IMR-90 (cell line): ENCODE results near the gene DTNA. TPM values are rescaled to one million over a fixed set of nuclear protein-coding genes. Genes with fewer than 3 reads are reported as not detected.

ENCODE experiments used
- ATAC-seq: fragments of 200-7000 bp; cut with Tn5 transposase; 2 replicates; pipeline ENCODE4 v1.9.1; 2020; ENCODE audit warnings: low read depth, mild to moderate bottlenecking, moderate library complexity
- BruUV-seq: library from RNA; stranded (reverse); fragments of 400-500 nt; replicated peaks from 2 replicates; lab custom pipeline; 2021; lab: Mats Ljungman, UMichigan
- CTCF ChIA-PET: fragments of 300-600 bp; formaldehyde crosslinking; extraction: SDS; loops from one replicate; lab custom pipeline; 2021; ENCODE audit warnings: antibody characterized with exemption; lab: Yijun Ruan, JAX
- POLR2A ChIA-PET: fragments of 300-600 bp; sonication (Branson Sonifier 250); formaldehyde crosslinking; loops from one replicate; lab custom pipeline; 2022; ENCODE audit warnings: antibody characterized with exemption; ENCODE audit not compliant: unreplicated experiment; lab: Charles Lee
- DNase-seq: peaks from one replicate; pipeline ENCODE4 v3.0.0; 2013
- H2AFZ ChIP-seq: replicated peaks from 2 replicates; pipeline ENCODE3; 2013; ENCODE audit warnings: low read length, mild to moderate bottlenecking; ENCODE audit not compliant: poor library complexity
- H2AK5ac ChIP-seq: 2 replicates; pipeline ENCODE4 v1.6.1; 2013; ENCODE audit warnings: low read depth, low read length, inconsistent platforms
- H2AK9ac ChIP-seq: replicated peaks from 2 replicates; pipeline ENCODE3; 2013; ENCODE audit warnings: mild to moderate bottlenecking, low read depth, low read length, moderate library complexity; ENCODE audit not compliant: poor library complexity
- H2BK120ac ChIP-seq: 2 replicates; pipeline ENCODE4 v1.6.1; 2013; ENCODE audit warnings: low read depth, low read length, inconsistent platforms
- H2BK15ac ChIP-seq: 3 replicates; pipeline ENCODE4 v1.6.1; 2013; ENCODE audit warnings: low read depth, low read length, inconsistent platforms
- H2BK20ac ChIP-seq: 2 replicates; pipeline ENCODE4 v1.6.1; 2013; ENCODE audit warnings: low read depth, mild to moderate bottlenecking, inconsistent platforms, low read length, moderate library complexity
- H2BK5ac ChIP-seq: 2 replicates; pipeline ENCODE4 v1.6.1; 2013; ENCODE audit warnings: mild to moderate bottlenecking, low read depth, low read length, inconsistent platforms; ENCODE audit not compliant: poor library complexity, severe bottlenecking
- H3K14ac ChIP-seq: replicated peaks from 2 replicates; pipeline ENCODE4 v1.6.1; 2013; ENCODE audit warnings: low read depth, low read length, inconsistent platforms
- H3K18ac ChIP-seq: 2 replicates; pipeline ENCODE4 v1.6.1; 2013; ENCODE audit warnings: low read depth, low read length, control low read depth
- H3K23ac ChIP-seq: 2 replicates; pipeline ENCODE4 v1.6.1; 2013; ENCODE audit warnings: low read depth, low read length, inconsistent platforms
- H3K27ac ChIP-seq: 2 replicates; pipeline ENCODE4 v1.5.1; 2013; ENCODE audit warnings: mild to moderate bottlenecking, control low read depth, low read length; ENCODE audit not compliant: insufficient read depth
- H3K27me3 ChIP-seq: 2 replicates; pipeline ENCODE4 v1.6.1; 2013; ENCODE audit warnings: low read length; ENCODE audit not compliant: control insufficient read depth, insufficient read depth
- H3K36me3 ChIP-seq: 2 replicates; pipeline ENCODE4 v1.6.1; 2013; ENCODE audit warnings: low read length, mixed read lengths; ENCODE audit not compliant: control insufficient read depth, insufficient read depth
- H3K4ac ChIP-seq: 2 replicates; pipeline ENCODE4 v1.6.1; 2013; ENCODE audit warnings: low read depth, low read length, inconsistent platforms
- H3K4me1 ChIP-seq: 2 replicates; pipeline ENCODE4 v1.6.1; 2013; ENCODE audit warnings: low read length, mixed read lengths; ENCODE audit not compliant: control insufficient read depth, insufficient read depth
- H3K4me2 ChIP-seq: 2 replicates; pipeline ENCODE4 v1.6.1; 2013; ENCODE audit warnings: low read depth, mild to moderate bottlenecking, control low read depth, low read length, moderate library complexity
- H3K4me3 ChIP-seq: 2 replicates; pipeline ENCODE4 v1.5.1; 2013; ENCODE audit warnings: low read depth, mild to moderate bottlenecking, control low read depth, low read length, moderate library complexity; ENCODE audit not compliant: insufficient read depth
- H3K56ac ChIP-seq: 2 replicates; pipeline ENCODE4 v1.6.1; 2013; ENCODE audit warnings: low read length, inconsistent platforms; ENCODE audit not compliant: insufficient read depth; ENCODE audit errors: extremely low read depth
- H3K79me1 ChIP-seq, 2 experiments: 2 replicates each; pipeline ENCODE4 v1.6.1; 2013; ENCODE audit warnings: low read length in 2 of 2, inconsistent platforms in 1 of 2, low read depth in 1 of 2
- H3K9ac ChIP-seq: 2 replicates; pipeline ENCODE4 v1.6.1; 2013; ENCODE audit warnings: low read depth, low read length, control low read depth
- H3K9me1 ChIP-seq: 2 replicates; pipeline ENCODE4 v1.6.1; 2013; ENCODE audit warnings: low read length, inconsistent platforms; ENCODE audit not compliant: insufficient read depth
- H3K9me3 ChIP-seq: 2 replicates; pipeline ENCODE4 v1.6.1; 2013; ENCODE audit warnings: low read length; ENCODE audit not compliant: control insufficient read depth, insufficient read depth
- H4K20me1 ChIP-seq: 2 replicates; pipeline ENCODE4 v1.6.1; 2013; ENCODE audit warnings: low read length, inconsistent platforms; ENCODE audit not compliant: insufficient read depth
- H4K5ac ChIP-seq: 2 replicates; pipeline ENCODE4 v1.6.1; 2013; ENCODE audit warnings: mild to moderate bottlenecking, low read depth, low read length, control low read depth
- H4K8ac ChIP-seq, 2 experiments: 2 replicates each; pipeline ENCODE4 v1.6.1; 2013; ENCODE audit warnings: low read depth in 2 of 2, low read length in 2 of 2, control low read depth in 1 of 2, inconsistent platforms in 1 of 2
- H4K91ac ChIP-seq: 2 replicates; pipeline ENCODE4 v1.6.1; 2013; ENCODE audit warnings: low read depth, low read length, inconsistent platforms; ENCODE audit not compliant: insufficient read depth
- BHLHE40 ChIP-seq: fragments of 150-350 bp; IDR thresholded peaks from 2 replicates; pipeline ENCODE4 v1.6.1; 2016; ENCODE audit warnings: mild to moderate bottlenecking, low read depth, low read length
- CHD1 ChIP-seq: IDR thresholded peaks from 2 replicates; pipeline ENCODE4 v1.6.1; 2012; ENCODE audit warnings: low read depth, low read length, improper control_type of control experiment
- CTCF ChIP-seq: conservative IDR thresholded peaks from 2 replicates; pipeline ENCODE4 v1.5.1; 2012; ENCODE audit warnings: mild to moderate bottlenecking, low read depth, low read length, improper control_type of control experiment
- FOS ChIP-seq: fragments of 150-350 bp; IDR thresholded peaks from 2 replicates; pipeline ENCODE4 v1.6.1; 2016; ENCODE audit warnings: low read depth, low read length
- MAFK ChIP-seq: IDR thresholded peaks from 2 replicates; pipeline ENCODE4 v1.6.1; 2012; ENCODE audit warnings: low read depth, low read length, improper control_type of control experiment
- MAZ ChIP-seq: IDR thresholded peaks from 2 replicates; pipeline ENCODE4 v1.6.1; 2012; ENCODE audit warnings: low read depth, mild to moderate bottlenecking, low read length, improper control_type of control experiment, moderate library complexity, borderline replicate concordance
- MXI1 ChIP-seq: IDR thresholded peaks from 2 replicates; pipeline ENCODE4 v1.6.1; 2012; ENCODE audit warnings: low read depth, mild to moderate bottlenecking, low read length, moderate library complexity, borderline replicate concordance
- NFE2L2 ChIP-seq: fragments of 150-350 bp; IDR thresholded peaks from 2 replicates; pipeline ENCODE4 v1.6.1; 2016; ENCODE audit warnings: low read depth, mild to moderate bottlenecking, low read length
- POLR2A ChIP-seq: IDR thresholded peaks from 2 replicates; pipeline ENCODE4 v1.6.1; 2012; ENCODE audit warnings: mild to moderate bottlenecking, low read depth, low read length
- RAD21 ChIP-seq: IDR thresholded peaks from 2 replicates; pipeline ENCODE4 v1.6.1; 2012; ENCODE audit warnings: low read length, improper control_type of control experiment
- RCOR1 ChIP-seq: IDR thresholded peaks from 2 replicates; pipeline ENCODE4 v1.6.1; 2012; ENCODE audit warnings: mild to moderate bottlenecking, low read length, improper control_type of control experiment; ENCODE audit not compliant: insufficient replicate concordance
- RFX5 ChIP-seq: IDR thresholded peaks from 2 replicates; pipeline ENCODE4 v1.8.0; 2012; ENCODE audit warnings: low read depth, mild to moderate bottlenecking, low read length, moderate library complexity
- SMC3 ChIP-seq: fragments of 150-350 bp; IDR thresholded peaks from 2 replicates; pipeline ENCODE4 v1.6.1; 2016; ENCODE audit warnings: low read depth, mild to moderate bottlenecking, antibody characterized with exemption, low read length, moderate library complexity
- USF2 ChIP-seq: fragments of 150-350 bp; IDR thresholded peaks from 2 replicates; pipeline ENCODE4 v1.6.1; 2017; ENCODE audit warnings: mild to moderate bottlenecking, antibody characterized with exemption, low read length, low read depth
- WGBS, 2 experiments: methylation state at CpG; one replicate each; pipeline versions ENCODE4 v1.1.5 to v1.1.7; 2013; ENCODE audit warnings: missing lambda C conversion rate in 2 of 2; ENCODE audit not compliant: insufficient read length in 1 of 2; ENCODE audit errors: extremely low coverage in 2 of 2; 5-methylcytosine and 5-hydroxymethylcytosine counted together
- dilution Hi-C: fragments of 300-500 bp; cut with HindIII; formaldehyde crosslinking; loops from one replicate; pipeline ENCODE4 v1.14.3; 2018; ENCODE audit warnings: low sequenced_read_pairs; ENCODE audit not compliant: unreplicated experiment
- in situ Hi-C: fragments of 300-500 bp; cut with MboI; formaldehyde crosslinking; loops from 3 replicates; pipeline ENCODE4 v1.14.3; 2019; ENCODE audit warnings: low sequenced_read_pairs, inconsistent platforms, mixed read lengths
- intact Hi-C: fragments of 100-400 bp; cut with micrococcal nuclease; formaldehyde crosslinking; loops from 2 replicates; pipeline ENCODE4 v1.10.0; 2022
- polyA plus RNA-seq, 3 experiments: library from polyadenylated mRNA; depleted of rRNA; stranded (reverse); fragments of >200 nt; gene quantifications; 2 replicates each; pipeline ENCODE4 v1.2.3, GENCODE V29; 2012; ENCODE audit warnings: low replicate concordance in 1 of 3
- total RNA-seq: library from RNA; depleted of rRNA; stranded (reverse); fragments of >200 nt; gene quantifications from 2 replicates; pipeline ENCODE4 v1.2.3, GENCODE V29; 2012
- TF ChIP-seq, protein P1 (sequence below): fragments of 150-350 bp; IDR thresholded peaks from 2 replicates; pipeline ENCODE4 v1.6.1; 2016; ENCODE audit warnings: low read depth, mild to moderate bottlenecking, low read length, moderate library complexity, borderline replicate concordance

Gene DTNA
- total and polyA plus RNA-seq, 2 of the 4 experiments (the other 2 are of a cell fraction) = 9.5 to 10.8 TPM

- H2BK120ac ChIP-seq = no peak overlapping the region
- ChIA-PET CTCF (interaction anchor here (0.9 kb wide), 1 partner anchor 17 kb away, joined by 4 read pairs; no protein-coding TSS in a partner anchor), POLR2A (no interaction called here)
- H3K18ac ChIP-seq = no peak overlapping the region
- in situ Hi-C loops (no loop called here), dilution Hi-C loops (no loop called here), intact Hi-C loops (no loop called here)
- no peak for DNase-seq
- H3K9ac ChIP-seq = no peak overlapping the region
- no peak overlapping the region for H3K56ac ChIP-seq
- no peak overlapping the region for H3K23ac ChIP-seq
- H3K4me3 ChIP-seq = no peak overlapping the region
- no peak overlapping the region for H2BK5ac ChIP-seq
- no peaks in the 10 kb centered on the region for H3K36me3 ChIP-seq
- no peak overlapping the region for H2BK15ac ChIP-seq
- no peak overlapping the region for H3K4me2 ChIP-seq
- H4K91ac ChIP-seq = no peak overlapping the region
- ATAC-seq = no peak
- no peak overlapping the region for H4K8ac ChIP-seq
- no peak overlapping the region for H3K4ac ChIP-seq
- H3K27me3 ChIP-seq = no peaks in the 10 kb centered on the region; the same call in 1 of the 2 replicates
- no peak overlapping the region for H2AK9ac ChIP-seq
- no peak overlapping the region for H2AK5ac ChIP-seq
- BruUV-seq = no TSS peak
- no peaks in the 10 kb centered on the region for H3K9me3 ChIP-seq
- H2BK20ac ChIP-seq = no peak overlapping the region
- H3K9me1 ChIP-seq = 0 out of 2 replicates have a peak, but pooled peaks cover 4% of the 10 kb centered on the region
- no peak overlapping the region for H4K5ac ChIP-seq
- no peak overlapping the region for H3K27ac ChIP-seq
- H3K79me1 ChIP-seq = no peaks in the 10 kb centered on the region
- no peak overlapping the region for H2AFZ ChIP-seq
- no peaks in the 10 kb centered on the region for H4K20me1 ChIP-seq
- peaks cover 5% of the 10 kb centered on the region for H3K4me1 ChIP-seq
- H3K14ac ChIP-seq = no peak overlapping the region
- WGBS, 2 experiments = no CpG with 5 or more reads among the region's 7 CpGs
- TF ChIP-seq RFX5 (no peak), NFE2L2 (no peak), USF2 (no peak), CTCF (no peak), RAD21 (no peak), CHD1 (no peak), RCOR1 (no peak), MAZ (no peak), FOS (no peak), MAFK (no peak), MXI1 (no peak), SMC3 (no peak), BHLHE40 (no peak), POLR2A (no peak)
- TF ChIP-seq, protein P1, sequence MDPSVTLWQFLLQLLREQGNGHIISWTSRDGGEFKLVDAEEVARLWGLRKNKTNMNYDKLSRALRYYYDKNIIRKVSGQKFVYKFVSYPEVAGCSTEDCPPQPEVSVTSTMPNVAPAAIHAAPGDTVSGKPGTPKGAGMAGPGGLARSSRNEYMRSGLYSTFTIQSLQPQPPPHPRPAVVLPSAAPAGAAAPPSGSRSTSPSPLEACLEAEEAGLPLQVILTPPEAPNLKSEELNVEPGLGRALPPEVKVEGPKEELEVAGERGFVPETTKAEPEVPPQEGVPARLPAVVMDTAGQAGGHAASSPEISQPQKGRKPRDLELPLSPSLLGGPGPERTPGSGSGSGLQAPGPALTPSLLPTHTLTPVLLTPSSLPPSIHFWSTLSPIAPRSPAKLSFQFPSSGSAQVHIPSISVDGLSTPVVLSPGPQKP = no peak
These were observed 95.2 kb downstream of the DTNA start for GRCh38 chr18:34805103-34805877.
